Testis (tissue), 3 donors: ENCODE data around the gene TFDP2. TPM values are rescaled to one million over a fixed set of nuclear protein-coding genes. Genes with fewer than 3 reads are reported as not detected.

Experiments
- DNase-seq: peaks from one replicate; pipeline ENCODE4 v3.0.0-alpha.2; 2019
- H3K27ac ChIP-seq, 2 donors: fragments of 200-600 bp; sonication (generic); one replicate each; pipeline ENCODE4 v1.5.1; 2019
- H3K27me3 ChIP-seq: fragments of 200-600 bp; sonication (generic); one replicate; pipeline ENCODE4 v1.5.1; 2019
- H3K36me3 ChIP-seq: fragments of 200-600 bp; sonication (generic); one replicate; pipeline ENCODE4 v1.5.1; 2017; ENCODE audit warnings: low read depth; ENCODE audit errors: missing control alignments
- H3K4me1 ChIP-seq: fragments of 200-600 bp; sonication (generic); one replicate; pipeline ENCODE4 v1.5.1; 2019
- H3K4me3 ChIP-seq, 2 donors: fragments of 200-600 bp; sonication (generic); one replicate each; pipeline ENCODE4 v1.5.1; 2017 to 2019
- H3K9me3 ChIP-seq: fragments of 200-600 bp; sonication (generic); one replicate; pipeline ENCODE4 v1.5.1; 2017
- CTCF ChIP-seq, 3 experiments: fragments of 450-650 bp in 2 of 3; fragments of 200-600 bp in 1 of 3; sonication (generic) in 1 of 3; IDR thresholded peaks; one replicate each; pipeline ENCODE4 v1.5.1; 2016 to 2019; ENCODE audit warnings: antibody characterized with exemption in 3 of 3, mild to moderate bottlenecking in 2 of 3, moderate library complexity in 1 of 3
- POLR2A ChIP-seq: fragments of 450-650 bp; IDR thresholded peaks from one replicate; pipeline ENCODE4 v1.6.1; 2017; ENCODE audit warnings: antibody characterized with exemption, mild to moderate bottlenecking, moderate library complexity
- WGBS, 2 donors: methylation state at CpG; one replicate each; pipeline ENCODE4 v1.1.5; 2018; 5-methylcytosine and 5-hydroxymethylcytosine counted together
- intact Hi-C: fragments of 100-400 bp; cut with DNase I; formaldehyde crosslinking; loops from one replicate; pipeline ENCODE4 v1.15.1; 2023; ENCODE audit warnings: low total_unique reads
- polyA plus RNA-seq: library from polyadenylated mRNA; stranded (reverse); fragments of 350-450 nt; fragmentation: Illumina TruSeq; extraction: RNeasy Lipid Tissue Mini Kit (QIAGEN cat#74804); gene quantifications from one replicate; pipeline ENCODE4 v1.2.3, GENCODE V29; 2014; ENCODE audit warnings: low read depth, low replicate concordance; ENCODE audit not compliant: insufficient read depth
- total RNA-seq, 2 donors: library from RNA; depleted of rRNA; stranded (reverse); fragments of >200 nt; gene quantifications; one replicate each; pipeline ENCODE4 v1.2.3, GENCODE V29; 2016

The TFDP2 gene
- total and polyA plus RNA-seq, 3 donors from 2014 or later = 110 to 168 (median 152) TPM

GRCh38 chr3:142064454-142064853, 84.9 kb downstream of the TFDP2 start:
- WGBS, 2 donors = 85 to 88% methylated on average over 3 of the region's 3 CpGs
- Histone ChIP-seq H3K4me1 (no peaks in the 10 kb centered on the region), H3K27me3 (no peaks in the 10 kb centered on the region), H3K36me3 (no peaks in the 10 kb centered on the region), H3K4me3 (no peak overlapping the region), H3K9me3 (no peaks in the 10 kb centered on the region), H3K27ac (no peak overlapping the region)
- intact Hi-C loops = no loop called here
- TF ChIP-seq POLR2A (no peak), CTCF (IDR thresholded peaks at IDR 0.05) (no peak)
- DNase-seq = no peak

- 42 to 54% methylated on average over 2 of the region's 2 CpGs for WGBS, 2 donors
- Histone ChIP-seq H3K9me3 (no peaks in the 10 kb centered on the region), H3K27ac (no peak overlapping the region), H3K4me3 (no peak overlapping the region), H3K36me3 (no peaks in the 10 kb centered on the region), H3K27me3 (no peaks in the 10 kb centered on the region), H3K4me1 (no peaks in the 10 kb centered on the region)
- TF ChIP-seq POLR2A (no peak), CTCF (IDR thresholded peaks at IDR 0.05) (no peak)
- intact Hi-C loops = no loop called here
- no peak for DNase-seq
These were observed 92.0 kb downstream of the TFDP2 start for GRCh38 chr3:142057331-142057725.

- TF ChIP-seq POLR2A (no peak), CTCF (IDR thresholded peaks at IDR 0.05) (no peak)
- Histone ChIP-seq H3K27me3 (no peaks in the 10 kb centered on the region), H3K4me1 (no peaks in the 10 kb centered on the region), H3K9me3 (no peaks in the 10 kb centered on the region), H3K4me3 (no peak overlapping the region), H3K36me3 (no peaks in the 10 kb centered on the region), H3K27ac (no peak overlapping the region)
- WGBS, 2 donors = 75 to 76% methylated on average over 2 of the region's 2 CpGs
- intact Hi-C loops = no loop called here
- no peak for DNase-seq
These were observed 92.6 kb downstream of the TFDP2 start for GRCh38 chr3:142056656-142057330.

GRCh38 chr3:142053835-142054234, 95.5 kb downstream of the TFDP2 start:
- 81 to 93% methylated on average over 1 of the region's 1 CpG for WGBS, 2 donors

More at GRCh38 chr3:142053835-142054234, 95.5 kb downstream of the TFDP2 start:
- Histone ChIP-seq H3K36me3 (no peaks in the 10 kb centered on the region), H3K27me3 (no peaks in the 10 kb centered on the region), H3K4me3 (no peak overlapping the region), H3K27ac (no peak overlapping the region), H3K4me1 (no peaks in the 10 kb centered on the region), H3K9me3 (no peaks in the 10 kb centered on the region)
- intact Hi-C loops = no loop called here
- TF ChIP-seq POLR2A (no peak), CTCF (IDR thresholded peaks at IDR 0.05) (no peak)
- no peak for DNase-seq
